IMR-90 (cell line): Measurements from ENCODE around the gene POMGNT2. TPM values are rescaled to one million over a fixed set of nuclear protein-coding genes. Genes with fewer than 3 reads are reported as not detected.

ENCODE experiments used
- ATAC-seq: fragments of 200-7000 bp; cut with Tn5 transposase; 2 replicates; pipeline ENCODE4 v1.9.1; 2020; ENCODE audit warnings: low read depth, mild to moderate bottlenecking, moderate library complexity
- BruUV-seq: library from RNA; stranded (reverse); fragments of 400-500 nt; replicated peaks from 2 replicates; lab custom pipeline; 2021; lab: Mats Ljungman, UMichigan
- CTCF ChIA-PET: fragments of 300-600 bp; formaldehyde crosslinking; extraction: SDS; loops from one replicate; lab custom pipeline; 2021; ENCODE audit warnings: antibody characterized with exemption; lab: Yijun Ruan, JAX
- POLR2A ChIA-PET: fragments of 300-600 bp; sonication (Branson Sonifier 250); formaldehyde crosslinking; loops from one replicate; lab custom pipeline; 2022; ENCODE audit warnings: antibody characterized with exemption; ENCODE audit not compliant: unreplicated experiment; lab: Charles Lee
- DNase-seq: peaks from one replicate; pipeline ENCODE4 v3.0.0; 2013
- H2AFZ ChIP-seq: replicated peaks from 2 replicates; pipeline ENCODE3; 2013; ENCODE audit warnings: low read length, mild to moderate bottlenecking; ENCODE audit not compliant: poor library complexity
- H2AK5ac ChIP-seq: 2 replicates; pipeline ENCODE4 v1.6.1; 2013; ENCODE audit warnings: low read depth, low read length, inconsistent platforms
- H2AK9ac ChIP-seq: replicated peaks from 2 replicates; pipeline ENCODE3; 2013; ENCODE audit warnings: mild to moderate bottlenecking, low read depth, low read length, moderate library complexity; ENCODE audit not compliant: poor library complexity
- H2BK120ac ChIP-seq: 2 replicates; pipeline ENCODE4 v1.6.1; 2013; ENCODE audit warnings: low read depth, low read length, inconsistent platforms
- H2BK15ac ChIP-seq: 3 replicates; pipeline ENCODE4 v1.6.1; 2013; ENCODE audit warnings: low read depth, low read length, inconsistent platforms
- H2BK20ac ChIP-seq: 2 replicates; pipeline ENCODE4 v1.6.1; 2013; ENCODE audit warnings: low read depth, mild to moderate bottlenecking, inconsistent platforms, low read length, moderate library complexity
- H2BK5ac ChIP-seq: 2 replicates; pipeline ENCODE4 v1.6.1; 2013; ENCODE audit warnings: mild to moderate bottlenecking, low read depth, low read length, inconsistent platforms; ENCODE audit not compliant: poor library complexity, severe bottlenecking
- H3K14ac ChIP-seq: replicated peaks from 2 replicates; pipeline ENCODE4 v1.6.1; 2013; ENCODE audit warnings: low read depth, low read length, inconsistent platforms
- H3K18ac ChIP-seq: 2 replicates; pipeline ENCODE4 v1.6.1; 2013; ENCODE audit warnings: low read depth, low read length, control low read depth
- H3K23ac ChIP-seq: 2 replicates; pipeline ENCODE4 v1.6.1; 2013; ENCODE audit warnings: low read depth, low read length, inconsistent platforms
- H3K27ac ChIP-seq: 2 replicates; pipeline ENCODE4 v1.5.1; 2013; ENCODE audit warnings: mild to moderate bottlenecking, control low read depth, low read length; ENCODE audit not compliant: insufficient read depth
- H3K27me3 ChIP-seq: 2 replicates; pipeline ENCODE4 v1.6.1; 2013; ENCODE audit warnings: low read length; ENCODE audit not compliant: control insufficient read depth, insufficient read depth
- H3K36me3 ChIP-seq: 2 replicates; pipeline ENCODE4 v1.6.1; 2013; ENCODE audit warnings: low read length, mixed read lengths; ENCODE audit not compliant: control insufficient read depth, insufficient read depth
- H3K4ac ChIP-seq: 2 replicates; pipeline ENCODE4 v1.6.1; 2013; ENCODE audit warnings: low read depth, low read length, inconsistent platforms
- H3K4me1 ChIP-seq: 2 replicates; pipeline ENCODE4 v1.6.1; 2013; ENCODE audit warnings: low read length, mixed read lengths; ENCODE audit not compliant: control insufficient read depth, insufficient read depth
- H3K4me2 ChIP-seq: 2 replicates; pipeline ENCODE4 v1.6.1; 2013; ENCODE audit warnings: low read depth, mild to moderate bottlenecking, control low read depth, low read length, moderate library complexity
- H3K4me3 ChIP-seq: 2 replicates; pipeline ENCODE4 v1.5.1; 2013; ENCODE audit warnings: low read depth, mild to moderate bottlenecking, control low read depth, low read length, moderate library complexity; ENCODE audit not compliant: insufficient read depth
- H3K56ac ChIP-seq: 2 replicates; pipeline ENCODE4 v1.6.1; 2013; ENCODE audit warnings: low read length, inconsistent platforms; ENCODE audit not compliant: insufficient read depth; ENCODE audit errors: extremely low read depth
- H3K79me1 ChIP-seq, 2 experiments: 2 replicates each; pipeline ENCODE4 v1.6.1; 2013; ENCODE audit warnings: low read length in 2 of 2, inconsistent platforms in 1 of 2, low read depth in 1 of 2
- H3K9ac ChIP-seq: 2 replicates; pipeline ENCODE4 v1.6.1; 2013; ENCODE audit warnings: low read depth, low read length, control low read depth
- H3K9me1 ChIP-seq: 2 replicates; pipeline ENCODE4 v1.6.1; 2013; ENCODE audit warnings: low read length, inconsistent platforms; ENCODE audit not compliant: insufficient read depth
- H3K9me3 ChIP-seq: 2 replicates; pipeline ENCODE4 v1.6.1; 2013; ENCODE audit warnings: low read length; ENCODE audit not compliant: control insufficient read depth, insufficient read depth
- H4K20me1 ChIP-seq: 2 replicates; pipeline ENCODE4 v1.6.1; 2013; ENCODE audit warnings: low read length, inconsistent platforms; ENCODE audit not compliant: insufficient read depth
- H4K5ac ChIP-seq: 2 replicates; pipeline ENCODE4 v1.6.1; 2013; ENCODE audit warnings: mild to moderate bottlenecking, low read depth, low read length, control low read depth
- H4K8ac ChIP-seq, 2 experiments: 2 replicates each; pipeline ENCODE4 v1.6.1; 2013; ENCODE audit warnings: low read depth in 2 of 2, low read length in 2 of 2, control low read depth in 1 of 2, inconsistent platforms in 1 of 2
- H4K91ac ChIP-seq: 2 replicates; pipeline ENCODE4 v1.6.1; 2013; ENCODE audit warnings: low read depth, low read length, inconsistent platforms; ENCODE audit not compliant: insufficient read depth
- BHLHE40 ChIP-seq: fragments of 150-350 bp; IDR thresholded peaks from 2 replicates; pipeline ENCODE4 v1.6.1; 2016; ENCODE audit warnings: mild to moderate bottlenecking, low read depth, low read length
- WGBS, 2 experiments: methylation state at CpG; one replicate each; pipeline versions ENCODE4 v1.1.5 to v1.1.7; 2013; ENCODE audit warnings: missing lambda C conversion rate in 2 of 2; ENCODE audit not compliant: insufficient read length in 1 of 2; ENCODE audit errors: extremely low coverage in 2 of 2; 5-methylcytosine and 5-hydroxymethylcytosine counted together
- dilution Hi-C: fragments of 300-500 bp; cut with HindIII; formaldehyde crosslinking; loops from one replicate; pipeline ENCODE4 v1.14.3; 2018; ENCODE audit warnings: low sequenced_read_pairs; ENCODE audit not compliant: unreplicated experiment
- in situ Hi-C: fragments of 300-500 bp; cut with MboI; formaldehyde crosslinking; loops from 3 replicates; pipeline ENCODE4 v1.14.3; 2019; ENCODE audit warnings: low sequenced_read_pairs, inconsistent platforms, mixed read lengths
- intact Hi-C: fragments of 100-400 bp; cut with micrococcal nuclease; formaldehyde crosslinking; loops from 2 replicates; pipeline ENCODE4 v1.10.0; 2022
- polyA plus RNA-seq, 3 experiments: library from polyadenylated mRNA; depleted of rRNA; stranded (reverse); fragments of >200 nt; gene quantifications; 2 replicates each; pipeline ENCODE4 v1.2.3, GENCODE V29; 2012; ENCODE audit warnings: low replicate concordance in 1 of 3
- total RNA-seq: library from RNA; depleted of rRNA; stranded (reverse); fragments of >200 nt; gene quantifications from 2 replicates; pipeline ENCODE4 v1.2.3, GENCODE V29; 2012

The POMGNT2 gene
- total and polyA plus RNA-seq, 2 of the 4 experiments (the other 2 are of a cell fraction): 7.5 to 16.2 TPM

DNA sequence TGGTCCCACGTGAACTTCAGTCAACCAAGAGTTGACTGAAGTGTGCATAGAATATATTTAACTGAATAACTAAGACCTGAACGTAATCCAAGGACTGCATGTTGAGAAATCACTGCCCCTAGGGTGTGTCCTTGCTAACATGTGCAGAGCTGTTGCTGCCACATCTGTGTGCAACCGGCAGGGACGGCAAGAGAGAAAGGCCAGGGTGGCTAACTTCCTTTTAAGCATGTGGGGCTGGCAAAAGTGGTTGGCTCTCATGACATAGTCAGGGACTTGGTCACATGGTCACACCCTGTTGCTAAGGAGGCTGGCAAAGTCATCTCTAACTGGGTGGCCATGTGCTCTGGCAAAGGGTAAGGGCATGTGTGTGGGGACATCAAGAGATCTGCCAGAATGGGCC is 74.4 kb downstream of the POMGNT2 start:
- intact Hi-C loops (no loop called here), in situ Hi-C loops (no loop called here), dilution Hi-C loops (no loop called here)
- no CpG with 5 or more reads among the region's 4 CpGs for WGBS, 2 experiments
- Histone ChIP-seq H4K5ac (no peak overlapping the region), H3K9me3 (no peaks in the 10 kb centered on the region), H2AK9ac (no peak overlapping the region), H4K91ac (no peak overlapping the region), H2BK15ac (no peak overlapping the region), H3K4me3 (no peak overlapping the region), H3K36me3 (no peaks in the 10 kb centered on the region), H2AK5ac (no peak overlapping the region), H3K4me2 (no peak overlapping the region), H3K79me1 (no peaks in the 10 kb centered on the region), H3K9ac (no peak overlapping the region), H3K9me1 (no peaks in the 10 kb centered on the region), H3K27ac (no peak overlapping the region), H4K8ac (no peak overlapping the region), H2BK20ac (no peak overlapping the region), H3K14ac (no peak overlapping the region), H3K4ac (no peak overlapping the region), H2BK120ac (no peak overlapping the region), H3K27me3 (peaks cover 4% of the 10 kb centered on the region), H3K23ac (no peak overlapping the region), H3K56ac (no peak overlapping the region), H3K18ac (no peak overlapping the region), H2BK5ac (no peak overlapping the region), H3K4me1 (no peaks in the 10 kb centered on the region), H4K20me1 (no peaks in the 10 kb centered on the region), H2AFZ (no peak overlapping the region)
- ChIA-PET CTCF (no interaction called here), POLR2A (no interaction called here)
- no peak for TF ChIP-seq BHLHE40
- no peak for DNase-seq
- ATAC-seq: no peak
- BruUV-seq: no TSS peak
